K562 (cell line): ENCODE measurements around the gene OR51S1. TPM values are rescaled to one million over a fixed set of nuclear protein-coding genes. Genes with fewer than 3 reads are reported as not detected.

Experiments used
- ATAC-seq: fragments of 200-7000 bp; cut with Tn5 transposase; 3 replicates; pipeline ENCODE4 v1.9.1; 2020; ENCODE audit warnings: moderate library complexity
- BruUV-seq: library from RNA; stranded (reverse); fragments of 400-500 nt; replicated peaks from 2 replicates; lab custom pipeline; 2021; lab: Mats Ljungman, UMichigan
- CTCF ChIA-PET: fragments of 300-600 bp; formaldehyde crosslinking; extraction: SDS; loops from one replicate; lab custom pipeline; 2021; ENCODE audit warnings: low intra/inter-chr PET ratio; lab: Yijun Ruan, JAX
- POLR2A ChIA-PET: fragments of 300-600, 350-650 bp; sonication (Branson Sonifier 250); formaldehyde crosslinking; extraction: SDS; loops from one replicate; lab custom pipeline; 2021; ENCODE audit warnings: antibody characterized with exemption, inconsistent platforms; lab: Yijun Ruan, JAX
- DNase-seq, 4 experiments: peaks; one replicate each; pipeline versions ENCODE4 v3.0.0 to v3.0.0-alpha.2; 2011 to 2018; ENCODE audit warnings: low spot score in 3 of 4, mixed read lengths in 3 of 4; ENCODE audit errors: extremely low read depth in 1 of 4
- FAIRE-seq: peaks from 2 replicates; lab custom pipeline; 2011; peaks lifted over from hg19 to GRCh38; lab: Jason Lieb, UNC
- H2AFZ ChIP-seq: 2 replicates; pipeline ENCODE4 v1.6.0; 2011; ENCODE audit warnings: low read depth, low read length, control low read depth, inconsistent platforms
- H3K27ac ChIP-seq: fragments of 200-600 bp; 3 replicates; pipeline ENCODE4 v1.8.0; 2011; ENCODE audit warnings: low read depth, mild to moderate bottlenecking, control low read depth, inconsistent platforms, low read length, moderate library complexity, mixed read lengths; ENCODE audit errors: extremely low read depth
- H3K27me3 ChIP-seq, 2 experiments: fragments of 300-600 bp in 1 of 2; 2 replicates in 1 of 2; 3 replicates in 1 of 2; pipeline versions ENCODE4 v1.6.0 to v1.8.0; 2011; ENCODE audit warnings: inconsistent platforms in 2 of 2, low read length in 2 of 2, mild to moderate bottlenecking in 1 of 2, mixed read lengths in 1 of 2, moderate library complexity in 1 of 2; ENCODE audit not compliant: control insufficient read depth in 2 of 2, insufficient read depth in 2 of 2
- H3K36me3 ChIP-seq: fragments of 300-600 bp; 3 replicates; pipeline ENCODE4 v1.8.0; 2011; ENCODE audit warnings: mild to moderate bottlenecking, low read length, inconsistent platforms; ENCODE audit not compliant: control insufficient read depth, insufficient read depth
- H3K4me1 ChIP-seq, 2 experiments: fragments of 200-600 bp in 1 of 2; replicated peaks in 1 of 2; 2 replicates in 1 of 2; 3 replicates in 1 of 2; pipeline versions ENCODE4 v1.5.1 to v1.8.0; 2011; ENCODE audit warnings: inconsistent platforms in 2 of 2, low read length in 2 of 2, mild to moderate bottlenecking in 1 of 2, mixed read lengths in 1 of 2, moderate library complexity in 1 of 2; ENCODE audit not compliant: control insufficient read depth in 2 of 2, insufficient read depth in 2 of 2
- H3K4me2 ChIP-seq: 2 replicates; pipeline ENCODE4 v1.6.1; 2011; ENCODE audit warnings: low read length, control low read depth, inconsistent platforms, mixed read lengths; ENCODE audit not compliant: insufficient read depth
- H3K4me3 ChIP-seq: fragments of 200-600 bp; sonication (generic), shearing (Covaris generic); 2 replicates; pipeline ENCODE4 v1.5.1; 2016; ENCODE audit warnings: control low read depth, inconsistent platforms
- H3K79me2 ChIP-seq: fragments of 200-600 bp; 3 replicates; pipeline ENCODE4 v1.8.0; 2011; ENCODE audit warnings: low read length, inconsistent platforms; ENCODE audit not compliant: control insufficient read depth, insufficient read depth
- H3K9ac ChIP-seq, 2 experiments: 2 replicates each; pipeline versions ENCODE4 v1.6.0 to v1.6.1; 2011; ENCODE audit warnings: low read depth in 2 of 2, low read length in 2 of 2, control low read depth in 1 of 2, inconsistent platforms in 1 of 2, mild to moderate bottlenecking in 1 of 2, mixed read lengths in 1 of 2; ENCODE audit not compliant: insufficient read depth in 1 of 2
- H3K9me1 ChIP-seq: one replicate; pipeline ENCODE4 v1.6.0; 2011; ENCODE audit warnings: inconsistent platforms, mild to moderate bottlenecking, low read length, moderate library complexity; ENCODE audit not compliant: control insufficient read depth, insufficient read depth
- H3K9me3 ChIP-seq: replicated peaks from 2 replicates; pipeline ENCODE4 v1.5.1; 2011; ENCODE audit warnings: low read depth, low read length, inconsistent platforms; ENCODE audit not compliant: control insufficient read depth, insufficient read depth
- H4K20me1 ChIP-seq: replicated peaks from 2 replicates; pipeline ENCODE4 v1.6.1; 2011; ENCODE audit warnings: low read length, inconsistent platforms, mixed read lengths; ENCODE audit not compliant: control insufficient read depth, insufficient read depth
- ASH1L ChIP-seq: fragments of 450-650 bp; IDR thresholded peaks from 2 replicates; pipeline ENCODE4 v1.6.1; 2018; ENCODE audit warnings: borderline replicate concordance, mild to moderate bottlenecking, low read depth; ENCODE audit not compliant: partially characterized antibody
- DPF2 ChIP-seq: fragments of 450-650 bp; IDR thresholded peaks from 2 replicates; pipeline ENCODE4 v1.6.1; 2016
- FOSL1 ChIP-seq: fragments of 200-800 bp; sonication (Bioruptor generic); conservative IDR thresholded peaks from 2 replicates; pipeline ENCODE4 v1.6.1; 2016; ENCODE audit warnings: missing genetic modification characterization, missing compliant biosample characterization
- HMGXB4 ChIP-seq: sonication (generic); formaldehyde crosslinking; IDR thresholded peaks from 2 replicates; pipeline ENCODE4 v1.8.1; 2023; ENCODE audit warnings: mild to moderate bottlenecking, missing genetic modification reagents
- MLX ChIP-seq, 2 experiments: fragments of 450-650 bp in 1 of 2; sonication (generic) in 1 of 2; formaldehyde crosslinking; conservative IDR thresholded peaks; 2 replicates each; pipeline versions ENCODE4 v1.4.0 to v1.8.1; 2020 to 2022; ENCODE audit warnings: mild to moderate bottlenecking in 1 of 2, missing genetic modification reagents in 1 of 2
- MTA1 ChIP-seq: fragments of 450-650 bp; IDR thresholded peaks from 2 replicates; pipeline ENCODE4 v1.6.1; 2017; ENCODE audit warnings: borderline replicate concordance
- NCOA2 ChIP-seq, 2 experiments: fragments of 450-650 bp; IDR thresholded peaks; 2 replicates each; pipeline ENCODE4 v1.6.1; 2018; ENCODE audit warnings: mild to moderate bottlenecking in 2 of 2, moderate library complexity in 1 of 2; ENCODE audit not compliant: partially characterized antibody in 2 of 2
- SETDB1 ChIP-seq: IDR thresholded peaks from one replicate; pipeline ENCODE4 v1.6.1; 2012; ENCODE audit warnings: low read length, control low read depth, inconsistent platforms
- STAT5A ChIP-seq: IDR thresholded peaks from 2 replicates; pipeline ENCODE4 v1.6.1; 2012; ENCODE audit warnings: low read length, inconsistent platforms, borderline replicate concordance
- TCFL5 ChIP-seq: fragments of 250-450 bp; sonication (Bioruptor Pico); conservative IDR thresholded peaks from 2 replicates; pipeline ENCODE4 v1.6.1; 2021; ENCODE audit warnings: mild to moderate bottlenecking, moderate library complexity, matching md5 sums
- TFE3 ChIP-seq: fragments of 450-650 bp; formaldehyde crosslinking; IDR thresholded peaks from 2 replicates; pipeline ENCODE4 v1.4.0; 2020; ENCODE audit warnings: mild to moderate bottlenecking, mixed read lengths
- TRIM25 ChIP-seq: fragments of 450-650 bp; IDR thresholded peaks from 2 replicates; pipeline ENCODE4 v1.7.0; 2016; ENCODE audit warnings: borderline replicate concordance
- WGBS: fragments of 100-300 bp; shearing (Covaris generic); methylation state at CpG from one replicate; pipeline ENCODE4 v1.1.6; 2016; ENCODE audit warnings: low coverage, mixed read lengths; ENCODE audit not compliant: insufficient coverage; ENCODE audit errors: missing lambda C conversion rate; 5-methylcytosine and 5-hydroxymethylcytosine counted together
- in situ Hi-C: fragments of 300-500 bp; cut with MboI; formaldehyde crosslinking; loops from 4 replicates; pipeline ENCODE4 v1.15.0; 2018; ENCODE audit warnings: inconsistent platforms, mixed read lengths
- intact Hi-C: fragments of 100-400 bp; cut with micrococcal nuclease; formaldehyde crosslinking; loops from 2 replicates; pipeline ENCODE4 v1.14.2; 2022
- polyA plus RNA-seq, 8 experiments: library from polyadenylated mRNA; depleted of rRNA in 4 of 8; stranded (reverse) in 5 of 8; unstranded in 3 of 8; fragments of >200 nt; fragmentation: Nextera tagmentation in 2 of 8; fragmentation: Illumina TruSeq in 1 of 8; extraction: Ambion mirVana in 2 of 8; extraction: Trizol in 1 of 8; gene quantifications; 2 replicates each; pipeline versions ENCODE4 v1.2.1 to v1.2.3, GENCODE V29; 2011 to 2014; ENCODE audit warnings: inconsistent platforms in 1 of 8, missing spikeins in 1 of 8
- total RNA-seq, 7 experiments: library from RNA; depleted of rRNA in 6 of 7; stranded (reverse); fragments of >200 nt in 6 of 7; fragmentation: Illumina TruSeq in 2 of 7; extraction: Trizol in 2 of 7; gene quantifications; 2 replicates each; pipeline versions ENCODE4 v1.2.1 to v1.2.3, GENCODE V29; 2011 to 2021; ENCODE audit warnings: low replicate concordance in 1 of 7
- TF ChIP-seq, protein P1 (sequence below): fragments of 450-650 bp; IDR thresholded peaks from 2 replicates; pipeline ENCODE4 v1.6.1; 2017; ENCODE audit warnings: mild to moderate bottlenecking, moderate library complexity
- TF ChIP-seq, protein P2 (sequence below): sonication (generic); formaldehyde crosslinking; IDR thresholded peaks from 2 replicates; pipeline ENCODE4 v1.8.0; 2022; ENCODE audit warnings: mild to moderate bottlenecking, missing genetic modification reagents
- TF ChIP-seq, protein P3 (sequence below): fragments of 250-450 bp; sonication (Bioruptor Pico); IDR thresholded peaks from 2 replicates; pipeline ENCODE4 v1.6.1; 2021; ENCODE audit warnings: mild to moderate bottlenecking

OR51S1 gene
- total and polyA plus RNA-seq, 9 of the 15 experiments (the other 6 are each of a cell fraction or from before 2014, with no cell fraction given), result not detected

- H3K4me1 ChIP-seq, result peaks cover 4 to 21% of the 10 kb centered on the region in 2 experiments; a peak in 4 of 5 replicates
- H2AFZ ChIP-seq, result no peak overlapping the region
- intact Hi-C loops (no loop called here), in situ Hi-C loops (no loop called here)
- no peak overlapping the region for H3K9ac ChIP-seq
- H3K79me2 ChIP-seq, result no peaks in the 10 kb centered on the region
- no peaks in the 10 kb centered on the region for H4K20me1 ChIP-seq
- FAIRE-seq (no peak), ATAC-seq (no peak), DNase-seq (no peak)
- no peaks in the 10 kb centered on the region for H3K27me3 ChIP-seq
- no peak overlapping the region for H3K4me2 ChIP-seq
- 25% methylated on average over 3 of the region's 3 CpGs for WGBS
- BruUV-seq, result no TSS peak
- H3K4me3 ChIP-seq, result no peak overlapping the region
- no peaks in the 10 kb centered on the region for H3K9me1 ChIP-seq
- CTCF ChIA-PET, result no interaction called here
- POLR2A ChIA-PET, result no interaction called here
- H3K27ac ChIP-seq, result no peak overlapping the region
- H3K9me3 ChIP-seq, result no peaks in the 10 kb centered on the region
- no peaks in the 10 kb centered on the region for H3K36me3 ChIP-seq
- TF ChIP-seq DPF2 (no peak), TCFL5 (no peak), HMGXB4 (CRISPR knock-in tag) (no peak), TFE3 (CRISPR knock-in tag) (no peak), MLX (CRISPR knock-in tag; conservative IDR thresholded peaks at IDR 0.05) (no peak), ASH1L (no peak), NCOA2 (IDR thresholded peaks at IDR 0.05; ENCODE audit: partially characterized antibody in 2 of 2) (no peak), TRIM25 (no peak), FOSL1 (no peak), MTA1 (no peak), SETDB1 (no peak), STAT5A (no peak)
- TF ChIP-seq, protein P1, sequence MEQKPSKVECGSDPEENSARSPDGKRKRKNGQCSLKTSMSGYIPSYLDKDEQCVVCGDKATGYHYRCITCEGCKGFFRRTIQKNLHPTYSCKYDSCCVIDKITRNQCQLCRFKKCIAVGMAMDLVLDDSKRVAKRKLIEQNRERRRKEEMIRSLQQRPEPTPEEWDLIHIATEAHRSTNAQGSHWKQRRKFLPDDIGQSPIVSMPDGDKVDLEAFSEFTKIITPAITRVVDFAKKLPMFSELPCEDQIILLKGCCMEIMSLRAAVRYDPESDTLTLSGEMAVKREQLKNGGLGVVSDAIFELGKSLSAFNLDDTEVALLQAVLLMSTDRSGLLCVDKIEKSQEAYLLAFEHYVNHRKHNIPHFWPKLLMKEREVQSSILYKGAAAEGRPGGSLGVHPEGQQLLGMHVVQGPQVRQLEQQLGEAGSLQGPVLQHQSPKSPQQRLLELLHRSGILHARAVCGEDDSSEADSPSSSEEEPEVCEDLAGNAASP, result no peak
- TF ChIP-seq, protein P2, sequence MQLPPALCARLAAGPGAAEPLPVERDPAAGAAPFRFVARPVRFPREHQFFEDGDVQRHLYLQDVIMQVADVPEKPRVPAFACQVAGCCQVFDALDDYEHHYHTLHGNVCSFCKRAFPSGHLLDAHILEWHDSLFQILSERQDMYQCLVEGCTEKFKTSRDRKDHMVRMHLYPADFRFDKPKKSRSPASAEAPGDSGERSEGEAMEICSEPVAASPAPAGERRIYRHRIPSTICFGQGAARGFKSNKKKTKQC (CRISPR knock-in tag), result no peak
- TF ChIP-seq, protein P3, sequence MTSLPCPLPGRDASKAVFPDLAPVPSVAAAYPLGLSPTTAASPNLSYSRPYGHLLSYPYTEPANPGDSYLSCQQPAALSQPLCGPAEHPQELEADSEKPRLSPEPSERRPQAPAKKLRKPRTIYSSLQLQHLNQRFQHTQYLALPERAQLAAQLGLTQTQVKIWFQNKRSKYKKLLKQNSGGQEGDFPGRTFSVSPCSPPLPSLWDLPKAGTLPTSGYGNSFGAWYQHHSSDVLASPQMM (CRISPR knock-in tag), result no peak
Measured at GRCh38 chr11:4886186-4886585, 37.2 kb upstream of the OR51S1 start.
